D721Med (cell line): ENCODE data around the gene CSNK1G1.
A peak's percentile ranks its signal among the peaks of the same experiment; 100 is the strongest.
"Not testable (repeated sequence)": the region's sequence is repeated elsewhere in the genome, so short reads cannot be mapped to it uniquely, and the experiment has no call there.

Source experiments
- DNase-seq: peaks from one replicate; pipeline ENCODE4 v3.0.0; 2011; ENCODE audit warnings: low spot score; ENCODE audit not compliant: insufficient read length
- FAIRE-seq: peaks from 2 replicates; lab custom pipeline; 2011; peaks lifted over from hg19 to GRCh38; lab: Jason Lieb, UNC
- TF ChIP-seq, protein P1 (sequence below): IDR thresholded peaks from 2 replicates; pipeline ENCODE4 v1.5.1; 2012; ENCODE audit warnings: mild to moderate bottlenecking, control low read depth; ENCODE audit not compliant: insufficient read depth; ENCODE audit errors: missing control alignments

Gene CSNK1G1

DNA sequence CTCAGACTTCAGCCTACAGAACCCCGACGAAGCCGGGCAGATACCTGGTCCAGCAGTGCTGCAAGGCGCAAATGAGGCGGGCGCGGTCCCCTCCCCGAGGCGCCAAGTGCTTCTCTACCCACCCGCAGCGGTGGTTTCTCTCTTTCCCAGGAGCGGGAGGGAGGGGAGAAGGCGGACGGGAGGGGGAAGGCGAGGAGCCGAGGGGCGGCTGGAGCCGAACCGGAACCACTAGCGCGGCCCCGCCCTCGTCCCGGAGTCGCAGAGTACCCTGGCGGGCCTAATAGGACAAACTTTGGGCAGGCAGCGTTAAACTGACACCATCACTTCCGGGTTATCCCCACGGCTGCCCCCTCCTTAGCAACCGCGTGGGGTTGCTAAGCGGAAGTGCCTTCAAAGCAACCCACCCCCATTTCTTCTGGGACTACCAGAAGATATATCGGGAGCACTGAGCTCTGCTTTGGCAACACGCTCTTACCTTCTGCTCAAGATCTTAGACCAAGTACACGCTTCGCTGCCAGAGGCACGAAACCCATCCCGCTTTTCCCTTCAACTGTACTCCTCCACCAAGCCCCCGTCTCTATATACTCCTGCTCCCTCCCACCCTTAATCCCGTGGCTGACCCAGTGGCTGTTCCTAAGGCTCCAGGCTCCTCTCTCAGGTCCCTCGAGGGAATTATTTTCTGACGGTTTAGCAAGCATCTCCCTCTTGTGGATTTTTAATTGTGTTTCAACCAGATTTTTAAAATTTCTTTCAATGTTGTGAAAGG lies at the start of gene CSNK1G1:
Gene CSNK1G1 (minus strand): TSS at position 230 of the 766 bp plus-strand sequence. CDS start 55,674 bp downstream, outside the sequence.
- DNase-seq (no peak), FAIRE-seq (no peak)
- TF ChIP-seq, protein P1, sequence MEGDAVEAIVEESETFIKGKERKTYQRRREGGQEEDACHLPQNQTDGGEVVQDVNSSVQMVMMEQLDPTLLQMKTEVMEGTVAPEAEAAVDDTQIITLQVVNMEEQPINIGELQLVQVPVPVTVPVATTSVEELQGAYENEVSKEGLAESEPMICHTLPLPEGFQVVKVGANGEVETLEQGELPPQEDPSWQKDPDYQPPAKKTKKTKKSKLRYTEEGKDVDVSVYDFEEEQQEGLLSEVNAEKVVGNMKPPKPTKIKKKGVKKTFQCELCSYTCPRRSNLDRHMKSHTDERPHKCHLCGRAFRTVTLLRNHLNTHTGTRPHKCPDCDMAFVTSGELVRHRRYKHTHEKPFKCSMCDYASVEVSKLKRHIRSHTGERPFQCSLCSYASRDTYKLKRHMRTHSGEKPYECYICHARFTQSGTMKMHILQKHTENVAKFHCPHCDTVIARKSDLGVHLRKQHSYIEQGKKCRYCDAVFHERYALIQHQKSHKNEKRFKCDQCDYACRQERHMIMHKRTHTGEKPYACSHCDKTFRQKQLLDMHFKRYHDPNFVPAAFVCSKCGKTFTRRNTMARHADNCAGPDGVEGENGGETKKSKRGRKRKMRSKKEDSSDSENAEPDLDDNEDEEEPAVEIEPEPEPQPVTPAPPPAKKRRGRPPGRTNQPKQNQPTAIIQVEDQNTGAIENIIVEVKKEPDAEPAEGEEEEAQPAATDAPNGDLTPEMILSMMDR, result peak; percentile 61

DNA sequence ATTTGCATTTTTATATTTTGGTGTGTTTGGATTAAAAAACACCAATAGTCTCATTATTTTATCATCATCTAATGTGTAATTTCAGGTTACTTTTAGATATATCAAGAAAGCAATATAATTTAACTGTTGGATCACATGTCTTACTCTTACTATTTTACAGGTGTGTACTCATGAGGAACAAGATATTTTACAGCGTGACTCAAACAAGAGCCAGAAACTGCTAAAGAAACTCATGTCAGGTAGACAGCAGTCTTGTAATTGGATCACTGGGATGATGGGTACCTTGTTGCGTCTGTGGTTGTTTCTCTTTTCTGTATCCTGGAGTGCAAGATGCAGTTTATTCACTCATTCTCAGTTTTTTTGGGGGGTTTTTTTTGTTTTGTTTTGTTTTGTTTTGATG lies 44.6 kb upstream of the CSNK1G1 start:
- no peak for DNase-seq
- no peak for FAIRE-seq
- TF ChIP-seq, protein P1, result no peak

DNA sequence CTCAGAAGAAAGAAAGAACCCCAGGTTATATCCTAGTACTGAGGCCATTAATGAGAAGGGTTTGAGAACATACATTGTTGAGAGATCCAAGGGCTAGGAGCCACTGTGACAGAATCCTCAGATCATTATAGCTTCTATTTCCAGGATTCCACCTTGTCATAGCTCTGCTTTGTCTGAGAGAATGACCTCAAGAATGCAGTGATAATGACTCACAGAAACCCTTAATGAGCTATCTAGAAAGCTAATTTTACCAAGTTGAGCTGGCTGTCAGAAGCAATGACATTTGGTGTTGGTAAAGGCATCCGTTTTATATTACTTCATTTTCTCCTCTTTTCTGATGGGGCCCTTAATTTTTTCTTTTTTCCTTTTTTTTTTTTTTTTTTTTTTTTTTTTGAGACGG lies 42.6 kb upstream of the CSNK1G1 start:
- FAIRE-seq (no peak), DNase-seq (no peak)
- TF ChIP-seq, protein P1, result no peak

DNA sequence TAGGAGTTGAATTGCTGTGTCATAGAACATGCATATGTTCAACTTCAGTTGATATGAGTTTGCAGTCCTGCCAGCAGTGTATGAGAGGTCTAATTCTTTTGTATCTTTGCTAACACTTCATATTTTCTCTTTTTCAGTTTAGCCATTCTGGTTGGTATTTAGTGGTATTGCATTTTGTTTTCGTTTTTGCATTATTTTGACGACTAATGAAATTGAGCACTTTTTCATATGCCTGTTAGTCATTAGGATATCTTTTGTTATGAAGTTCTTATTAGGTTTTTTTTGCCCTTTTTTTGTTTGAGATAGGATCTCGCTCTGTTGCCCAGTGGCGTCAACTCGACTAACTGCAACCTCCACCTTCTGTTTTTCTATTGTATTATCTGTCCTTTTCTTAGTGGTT lies 40.8 kb upstream of the CSNK1G1 start:
- FAIRE-seq, result no peak
- DNase-seq, result no peak
- TF ChIP-seq, protein P1, result no peak

DNA sequence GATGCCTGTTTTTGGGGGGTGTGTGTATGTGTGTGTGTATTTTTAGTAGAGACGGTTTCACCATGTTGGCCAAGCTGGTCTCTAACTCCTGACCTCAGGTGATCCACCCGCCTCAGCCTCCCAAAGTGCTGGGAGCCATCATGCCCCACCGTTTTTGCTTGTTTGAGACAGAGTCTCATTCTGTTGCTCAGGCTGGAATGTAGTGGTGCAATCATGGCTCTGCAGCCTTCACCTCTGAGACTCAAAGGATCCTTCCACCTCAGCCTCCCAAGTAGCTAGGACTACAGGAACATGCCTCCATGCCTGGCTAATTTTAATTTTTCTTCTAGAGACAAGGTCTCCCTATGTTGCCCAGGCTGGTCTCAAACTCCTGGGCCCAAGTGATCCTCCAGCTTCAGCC lies 36.5 kb upstream of the CSNK1G1 start:
- not testable (repeated sequence) for DNase-seq, FAIRE-seq

DNA sequence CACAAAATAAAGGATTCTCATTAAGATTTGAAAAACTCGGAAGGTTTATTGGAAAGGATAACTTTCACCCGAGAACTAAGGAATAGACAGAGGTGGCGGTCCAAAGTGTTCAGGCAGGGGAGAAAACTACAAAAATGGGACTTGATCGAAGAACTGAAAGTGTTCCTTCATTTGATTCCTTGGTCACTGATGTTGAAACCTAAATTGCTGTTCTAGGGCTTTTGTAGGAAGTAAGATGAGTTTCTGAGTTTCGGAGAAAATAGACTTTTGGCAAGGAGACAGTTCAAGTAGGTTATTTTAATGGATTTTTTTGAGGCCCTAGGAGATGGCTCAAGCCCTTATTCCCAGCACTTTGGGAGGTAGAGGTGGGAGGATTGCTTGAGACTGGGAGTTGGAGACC lies 33.1 kb upstream of the CSNK1G1 start:
- FAIRE-seq, result no peak
- DNase-seq, result no peak
- TF ChIP-seq, protein P1, result no peak

DNA sequence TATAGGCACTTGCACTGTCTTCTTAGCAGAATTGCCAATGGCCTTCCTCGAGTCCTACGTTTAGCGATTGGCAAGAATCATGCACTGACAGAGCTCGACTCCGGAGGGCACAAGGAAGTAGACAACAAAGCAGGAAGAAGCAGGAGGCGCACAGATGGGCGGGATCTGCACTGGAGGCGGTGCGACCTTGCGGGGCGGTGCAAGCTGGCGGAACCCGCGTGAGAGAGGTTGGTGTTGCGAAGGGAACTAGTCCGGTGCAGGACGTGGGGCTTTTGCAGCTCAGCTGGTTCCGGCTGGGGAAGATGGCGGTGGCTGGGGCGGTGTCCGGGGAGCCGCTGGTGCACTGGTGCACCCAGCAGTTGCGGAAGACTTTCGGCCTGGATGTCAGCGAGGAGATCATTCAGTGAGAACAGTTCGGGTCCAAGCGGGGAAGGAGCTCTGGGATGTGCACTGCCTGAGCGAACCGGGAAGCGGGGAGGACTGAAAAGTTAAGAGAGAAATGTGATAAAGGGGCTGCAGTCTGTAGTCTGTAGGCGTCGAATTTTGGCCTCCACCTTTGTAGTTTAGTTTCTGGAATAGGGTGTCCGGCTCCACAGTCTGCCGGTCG lies 31.7 kb upstream of the CSNK1G1 start, which contains the start of gene TRIP4:
Gene TRIP4 (plus strand): TSS at position 275 of the 607 bp plus-strand sequence. CDS start 28 bp downstream, at position 303.
- TF ChIP-seq, protein P1, result peak; percentile 15
- FAIRE-seq, result no peak
- DNase-seq, result peak; percentile 80
